Epithelial cell of proximal tubule (primary cell): ENCODE data around the gene BROX. TPM values are rescaled to one million over a fixed set of nuclear protein-coding genes. Genes with fewer than 3 reads are reported as not detected.
"Not testable (repeated sequence)": the region's sequence is repeated elsewhere in the genome, so short reads cannot be mapped to it uniquely, and the experiment has no call there.

Experiments
- DNase-seq: peaks from one replicate; pipeline ENCODE4 v3.0.0-alpha.2; 2011; ENCODE audit warnings: low read depth
- H3K4me3 ChIP-seq: 2 replicates; pipeline ENCODE4 v1.5.1; 2011; ENCODE audit warnings: low read depth, mild to moderate bottlenecking, low read length
- total RNA-seq: library from RNA; depleted of rRNA; stranded (reverse); fragments of >200 nt; gene quantifications from 2 replicates; pipeline ENCODE4 v1.2.3, GENCODE V29; 2015
- TF ChIP-seq, protein P1 (sequence below): conservative IDR thresholded peaks from 2 replicates; pipeline ENCODE4 v1.5.1; 2012; ENCODE audit warnings: low read depth, mild to moderate bottlenecking, low read length

BROX gene, protein sequence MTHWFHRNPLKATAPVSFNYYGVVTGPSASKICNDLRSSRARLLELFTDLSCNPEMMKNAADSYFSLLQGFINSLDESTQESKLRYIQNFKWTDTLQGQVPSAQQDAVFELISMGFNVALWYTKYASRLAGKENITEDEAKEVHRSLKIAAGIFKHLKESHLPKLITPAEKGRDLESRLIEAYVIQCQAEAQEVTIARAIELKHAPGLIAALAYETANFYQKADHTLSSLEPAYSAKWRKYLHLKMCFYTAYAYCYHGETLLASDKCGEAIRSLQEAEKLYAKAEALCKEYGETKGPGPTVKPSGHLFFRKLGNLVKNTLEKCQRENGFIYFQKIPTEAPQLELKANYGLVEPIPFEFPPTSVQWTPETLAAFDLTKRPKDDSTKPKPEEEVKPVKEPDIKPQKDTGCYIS
- 36.3 and 41.5 TPM in 2 replicates for total RNA-seq

DNA sequence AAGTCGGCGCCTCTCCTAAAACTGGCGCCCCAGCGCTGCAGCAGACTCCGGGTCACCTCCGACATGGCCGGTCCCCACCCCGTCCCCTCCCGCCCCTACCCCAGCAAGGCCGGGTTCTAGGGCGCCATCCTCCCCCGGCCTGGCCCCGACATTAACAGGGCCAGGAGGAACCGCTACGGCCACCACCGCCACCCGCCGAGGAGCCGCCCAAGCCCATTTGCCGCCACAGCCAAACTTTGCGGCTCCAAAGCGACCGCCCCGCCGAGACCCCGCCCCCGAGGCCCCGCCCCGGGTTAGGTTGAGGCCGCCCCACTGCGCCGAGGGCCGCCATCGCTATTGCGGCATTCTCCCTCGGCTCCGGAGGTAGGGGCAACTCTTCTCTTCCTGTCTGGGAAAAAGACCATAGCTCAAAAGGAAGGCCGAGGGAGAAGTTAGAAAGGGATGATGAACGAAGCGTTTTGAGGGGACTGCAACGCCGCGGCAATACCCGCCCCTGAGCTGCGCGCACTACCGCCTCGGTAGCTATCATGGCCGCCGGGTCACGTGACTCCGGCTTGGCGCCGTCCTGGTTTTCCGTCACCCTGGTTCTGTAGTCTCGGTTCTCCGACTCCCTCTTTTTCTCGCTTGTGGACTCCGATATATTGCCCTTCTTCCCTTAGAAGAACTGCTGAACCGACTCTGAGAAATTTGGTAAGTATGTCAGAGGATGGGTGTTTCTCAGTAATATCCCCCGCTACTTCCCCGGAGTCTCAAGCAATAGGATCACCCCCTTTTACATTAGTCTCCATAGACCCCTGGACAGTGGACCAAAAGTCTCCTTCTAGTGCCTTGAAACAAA is at the start of gene BROX, which contains the start of gene AIDA:
Gene BROX (plus strand): TSS at position 312 of the 838 bp plus-strand sequence. CDS start 3,136 bp downstream, outside the sequence.
Gene AIDA (minus strand): TSS at position 239 of the 838 bp plus-strand sequence. CDS start 174 bp downstream, at position 65.
- TF ChIP-seq, protein P1, sequence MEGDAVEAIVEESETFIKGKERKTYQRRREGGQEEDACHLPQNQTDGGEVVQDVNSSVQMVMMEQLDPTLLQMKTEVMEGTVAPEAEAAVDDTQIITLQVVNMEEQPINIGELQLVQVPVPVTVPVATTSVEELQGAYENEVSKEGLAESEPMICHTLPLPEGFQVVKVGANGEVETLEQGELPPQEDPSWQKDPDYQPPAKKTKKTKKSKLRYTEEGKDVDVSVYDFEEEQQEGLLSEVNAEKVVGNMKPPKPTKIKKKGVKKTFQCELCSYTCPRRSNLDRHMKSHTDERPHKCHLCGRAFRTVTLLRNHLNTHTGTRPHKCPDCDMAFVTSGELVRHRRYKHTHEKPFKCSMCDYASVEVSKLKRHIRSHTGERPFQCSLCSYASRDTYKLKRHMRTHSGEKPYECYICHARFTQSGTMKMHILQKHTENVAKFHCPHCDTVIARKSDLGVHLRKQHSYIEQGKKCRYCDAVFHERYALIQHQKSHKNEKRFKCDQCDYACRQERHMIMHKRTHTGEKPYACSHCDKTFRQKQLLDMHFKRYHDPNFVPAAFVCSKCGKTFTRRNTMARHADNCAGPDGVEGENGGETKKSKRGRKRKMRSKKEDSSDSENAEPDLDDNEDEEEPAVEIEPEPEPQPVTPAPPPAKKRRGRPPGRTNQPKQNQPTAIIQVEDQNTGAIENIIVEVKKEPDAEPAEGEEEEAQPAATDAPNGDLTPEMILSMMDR = no peak
- DNase-seq = no peak
- peak within 1 kb of the TSS; percentile 84 for H3K4me3 ChIP-seq

DNA sequence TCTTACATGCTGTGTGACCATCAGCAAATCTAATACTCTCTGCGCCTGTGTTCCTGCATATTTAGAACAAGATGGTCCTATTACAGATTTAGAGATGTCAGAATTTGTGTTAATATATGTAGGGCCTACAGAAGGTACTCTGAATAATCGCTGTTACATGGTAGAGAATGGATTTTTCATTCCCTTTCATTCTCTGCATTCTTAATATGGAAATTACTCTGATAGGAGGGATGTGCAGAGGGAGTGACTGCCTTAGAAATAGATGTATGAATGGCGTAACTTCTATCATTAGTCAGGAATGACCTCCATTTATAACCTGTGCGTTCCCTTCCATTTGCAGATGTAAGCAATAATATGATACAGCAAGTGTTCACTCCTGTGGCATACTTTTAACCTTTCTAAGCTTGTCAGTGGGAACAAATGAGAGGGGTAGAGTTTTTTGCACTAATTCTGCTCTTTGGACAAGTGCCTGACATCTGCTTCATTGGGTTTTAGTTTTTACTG is 48.9 kb upstream of the BROX start:
- no peak for DNase-seq
- TF ChIP-seq, protein P1 = no peak

DNA sequence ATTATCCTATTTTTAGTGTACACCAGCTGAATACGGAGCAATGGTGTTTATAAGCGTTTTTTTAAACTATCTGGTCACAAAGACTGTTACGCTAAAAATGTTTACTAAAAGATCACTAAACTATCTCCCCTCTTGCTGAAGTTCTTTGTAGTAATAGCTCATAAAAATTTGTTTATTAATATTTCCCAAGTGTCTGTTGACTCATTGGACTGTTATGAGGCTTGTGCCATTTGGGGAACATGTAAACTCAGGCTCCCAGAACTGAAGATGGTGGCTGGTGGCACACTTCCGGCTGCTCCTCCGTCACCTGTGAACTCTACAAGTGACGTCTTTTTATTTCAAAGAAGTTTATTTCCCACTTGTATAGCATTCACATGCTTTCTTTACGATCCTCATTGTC is 46.4 kb upstream of the BROX start:
- TF ChIP-seq, protein P1 = no peak
- no peak for DNase-seq
- H3K4me3 ChIP-seq = no peak overlapping the region

More for the DNA sequence above, 48.9 kb upstream of the BROX start:
- H3K4me3 ChIP-seq = no peak overlapping the region

DNA sequence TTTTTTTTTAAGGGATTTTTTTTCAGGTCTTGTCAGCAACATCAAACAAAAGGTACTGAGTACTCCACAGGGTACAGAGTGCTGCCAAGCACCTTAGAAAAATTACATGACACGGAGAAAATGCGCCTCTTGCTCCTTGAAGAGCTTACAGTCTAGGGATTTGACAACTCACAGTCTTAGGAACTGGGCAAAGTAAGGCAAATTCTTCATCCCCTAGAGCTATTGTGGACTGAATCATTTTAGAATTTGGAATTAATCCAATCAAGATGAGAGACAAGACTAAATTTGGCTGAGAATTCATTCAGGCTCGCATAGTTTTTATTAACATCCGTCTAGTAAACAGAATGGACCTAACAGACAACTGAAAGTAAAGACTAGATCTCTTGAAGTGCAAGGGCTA is 44.2 kb upstream of the BROX start:
- not testable (repeated sequence) for DNase-seq, H3K4me3 ChIP-seq

DNA sequence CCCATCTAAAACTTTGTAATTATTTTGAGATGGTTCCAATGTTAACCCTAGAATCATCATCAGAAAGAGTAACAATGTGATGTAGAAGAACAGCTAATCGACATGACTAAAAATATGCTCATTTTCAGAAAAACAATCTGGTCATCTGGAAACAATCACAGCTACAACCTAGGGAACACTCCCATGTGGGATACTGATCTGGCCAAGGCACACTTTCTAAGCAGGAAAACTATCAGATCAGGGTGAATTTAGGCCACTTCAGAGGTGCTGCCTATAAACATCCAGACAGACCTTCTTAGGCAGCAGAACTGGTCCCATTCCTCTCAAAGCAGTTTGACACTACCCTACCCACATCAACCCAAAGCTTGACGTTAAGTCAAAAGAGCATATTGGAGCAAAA is 43.3 kb upstream of the BROX start:
- H3K4me3 ChIP-seq, DNase-seq: not testable (repeated sequence)

DNA sequence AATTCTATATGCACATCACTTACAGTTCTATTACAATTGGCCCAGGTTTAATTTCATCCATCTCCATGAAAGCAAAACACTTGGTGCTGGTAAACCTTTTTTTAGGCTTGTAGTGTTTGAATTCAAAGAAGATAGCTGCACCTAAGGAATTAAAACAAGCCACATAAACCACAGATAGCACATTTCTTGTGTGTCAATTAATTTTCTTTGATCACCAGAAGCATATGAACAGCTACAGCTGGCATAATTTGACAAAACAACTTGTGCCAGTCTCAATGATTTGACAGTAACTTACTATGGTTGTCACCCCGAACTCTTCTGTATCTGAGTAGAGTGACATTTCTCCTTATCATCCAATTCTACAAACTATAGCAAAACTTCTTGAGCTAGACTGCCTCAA is 42.3 kb upstream of the BROX start:
- TF ChIP-seq, protein P1 = no peak
- H3K4me3 ChIP-seq = no peak overlapping the region
- DNase-seq = no peak

DNA sequence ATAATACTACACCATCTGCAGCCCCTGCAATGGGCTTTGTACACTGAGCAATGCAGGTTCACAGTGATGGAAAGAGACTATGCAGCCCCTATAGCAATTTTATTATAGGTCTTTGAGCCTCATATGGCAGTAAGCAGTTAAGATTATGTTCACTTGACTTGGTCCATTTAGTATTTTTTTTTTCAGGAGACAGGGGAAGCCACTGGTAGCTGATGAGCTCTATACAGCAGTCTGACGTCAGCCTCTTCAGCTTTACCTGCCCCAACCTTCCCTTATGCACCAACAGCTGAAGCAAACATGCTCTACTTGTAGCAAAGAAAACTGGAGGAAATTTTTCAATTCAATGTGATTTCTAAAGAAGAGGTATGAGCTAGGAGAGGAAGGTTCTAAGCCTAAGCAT is 32.3 kb upstream of the BROX start:
- TF ChIP-seq, protein P1 = no peak
- DNase-seq = no peak
- no peak overlapping the region for H3K4me3 ChIP-seq
